Suppressor macrophage treated with lipopolysaccharide for 4 hours (primary cell): ENCODE data around the gene SMYD3.
A peak's percentile ranks its signal among the peaks of the same experiment; 100 is the strongest.
"Not testable (repeated sequence)": the region's sequence is repeated elsewhere in the genome, so short reads cannot be mapped to it uniquely, and the experiment has no call there.

Experiments used
- DNase-seq: peaks from one replicate; pipeline ENCODE4 v3.0.0-alpha.2; 2020

SMYD3 gene

GRCh38 chr1:245809361-245809760, 697.7 kb downstream of the SMYD3 start:
- no peak for DNase-seq

- no peak for DNase-seq
These were observed 698.9 kb downstream of the SMYD3 start for GRCh38 chr1:245807954-245808719.

GRCh38 chr1:245807306-245807705, 699.8 kb downstream of the SMYD3 start:
- DNase-seq, result no peak

GRCh38 chr1:245805532-245805931, 701.5 kb downstream of the SMYD3 start:
- DNase-seq, result no peak

- DNase-seq, result no peak
These were observed 702.4 kb downstream of the SMYD3 start for GRCh38 chr1:245804696-245805095.

GRCh38 chr1:245803666-245804037, 703.4 kb downstream of the SMYD3 start:
- no peak for DNase-seq

GRCh38 chr1:245802941-245803665, 704.0 kb downstream of the SMYD3 start:
- no peak for DNase-seq

- no peak for DNase-seq
These were observed 706.0 kb downstream of the SMYD3 start for GRCh38 chr1:245800901-245801605.

- DNase-seq, result no peak
These were observed 708.7 kb downstream of the SMYD3 start for GRCh38 chr1:245798349-245798711.

GRCh38 chr1:245797592-245798348, 709.3 kb downstream of the SMYD3 start:
- peak; percentile 40 for DNase-seq

- DNase-seq, result no peak
These were observed 715.4 kb downstream of the SMYD3 start for GRCh38 chr1:245791410-245792312.

GRCh38 chr1:245790441-245790840, 716.6 kb downstream of the SMYD3 start:
- no peak for DNase-seq

GRCh38 chr1:245788886-245789285, 718.2 kb downstream of the SMYD3 start:
- no peak for DNase-seq

- no peak for DNase-seq
These were observed 718.8 kb downstream of the SMYD3 start for GRCh38 chr1:245788269-245788668.

GRCh38 chr1:245786948-245787347, 720.1 kb downstream of the SMYD3 start:
- no peak for DNase-seq

GRCh38 chr1:245779797-245780755, 727.0 kb downstream of the SMYD3 start:
- DNase-seq, result no peak

GRCh38 chr1:245777752-245778151, 729.3 kb downstream of the SMYD3 start:
- no peak for DNase-seq

GRCh38 chr1:245776694-245777332, 730.3 kb downstream of the SMYD3 start:
- DNase-seq, result no peak

GRCh38 chr1:245776139-245776538, 730.9 kb downstream of the SMYD3 start:
- no peak for DNase-seq

GRCh38 chr1:245774931-245775330, 732.1 kb downstream of the SMYD3 start:
- not testable (repeated sequence) for DNase-seq
